Activated CD4-positive, alpha-beta T cell treated with anti-CD3 and anti-CD28 coated beads, Interleukin-10, Interleukin-2, amounts not matched to agents 100 ng/mL and 50 ng/mL, durations not matched to agents 16 hours and 8 hours (primary cell): ENCODE measurements around the gene CORO7.
A peak's percentile ranks its signal among the peaks of the same experiment; 100 is the strongest.

ENCODE experiments used
- DNase-seq: peaks from one replicate; pipeline ENCODE4 v3.0.0-alpha.2; 2020

Gene CORO7

DNA sequence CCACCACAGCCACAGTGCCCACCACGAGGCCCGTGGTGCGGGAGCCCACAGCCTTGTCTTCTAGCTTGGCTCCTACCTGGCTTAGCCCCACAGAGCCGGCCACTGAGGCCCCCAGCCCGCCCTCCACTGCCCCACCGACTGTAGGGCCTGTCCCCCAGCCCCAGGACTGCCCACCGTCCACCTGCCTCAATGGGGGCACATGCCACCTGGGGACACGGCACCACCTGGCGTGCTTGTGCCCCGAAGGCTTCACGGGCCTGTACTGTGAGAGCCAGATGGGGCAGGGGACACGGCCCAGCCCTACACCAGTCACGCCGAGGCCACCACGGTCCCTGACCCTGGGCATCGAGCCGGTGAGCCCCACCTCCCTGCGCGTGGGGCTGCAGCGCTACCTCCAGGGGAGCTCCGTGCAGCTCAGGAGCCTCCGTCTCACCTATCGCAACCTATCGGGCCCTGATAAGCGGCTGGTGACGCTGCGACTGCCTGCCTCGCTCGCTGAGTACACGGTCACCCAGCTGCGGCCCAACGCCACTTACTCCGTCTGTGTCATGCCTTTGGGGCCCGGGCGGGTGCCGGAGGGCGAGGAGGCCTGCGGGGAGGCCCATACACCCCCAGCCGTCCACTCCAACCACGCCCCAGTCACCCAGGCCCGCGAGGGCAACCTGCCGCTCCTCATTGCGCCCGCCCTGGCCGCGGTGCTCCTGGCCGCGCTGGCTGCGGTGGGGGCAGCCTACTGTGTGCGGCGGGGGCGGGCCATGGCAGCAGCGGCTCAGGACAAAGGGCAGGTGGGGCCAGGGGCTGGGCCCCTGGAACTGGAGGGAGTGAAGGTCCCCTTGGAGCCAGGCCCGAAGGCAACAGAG is 34.2 kb downstream of the CORO7 start:
- no peak for DNase-seq

DNA sequence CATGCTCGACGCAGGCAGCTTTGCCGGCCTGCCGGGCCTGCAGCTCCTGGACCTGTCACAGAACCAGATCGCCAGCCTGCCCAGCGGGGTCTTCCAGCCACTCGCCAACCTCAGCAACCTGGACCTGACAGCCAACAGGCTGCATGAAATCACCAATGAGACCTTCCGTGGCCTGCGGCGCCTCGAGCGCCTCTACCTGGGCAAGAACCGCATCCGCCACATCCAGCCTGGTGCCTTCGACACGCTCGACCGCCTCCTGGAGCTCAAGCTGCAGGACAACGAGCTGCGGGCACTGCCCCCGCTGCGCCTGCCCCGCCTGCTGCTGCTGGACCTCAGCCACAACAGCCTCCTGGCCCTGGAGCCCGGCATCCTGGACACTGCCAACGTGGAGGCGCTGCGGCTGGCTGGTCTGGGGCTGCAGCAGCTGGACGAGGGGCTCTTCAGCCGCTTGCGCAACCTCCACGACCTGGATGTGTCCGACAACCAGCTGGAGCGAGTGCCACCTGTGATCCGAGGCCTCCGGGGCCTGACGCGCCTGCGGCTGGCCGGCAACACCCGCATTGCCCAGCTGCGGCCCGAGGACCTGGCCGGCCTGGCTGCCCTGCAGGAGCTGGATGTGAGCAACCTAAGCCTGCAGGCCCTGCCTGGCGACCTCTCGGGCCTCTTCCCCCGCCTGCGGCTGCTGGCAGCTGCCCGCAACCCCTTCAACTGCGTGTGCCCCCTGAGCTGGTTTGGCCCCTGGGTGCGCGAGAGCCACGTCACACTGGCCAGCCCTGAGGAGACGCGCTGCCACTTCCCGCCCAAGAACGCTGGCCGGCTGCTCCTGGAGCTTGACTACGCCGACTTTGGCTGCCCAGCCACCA is 35.1 kb downstream of the CORO7 start:
- no peak for DNase-seq

GRCh38 chr16:4380119-4381063 is 36.0 kb downstream of the CORO7 start:
- DNase-seq = no peak

GRCh38 chr16:4378999-4379690 is 37.3 kb downstream of the CORO7 start:
- DNase-seq = no peak

- DNase-seq = no peak
These were observed 38.2 kb downstream of the CORO7 start for GRCh38 chr16:4378161-4378666.

DNA sequence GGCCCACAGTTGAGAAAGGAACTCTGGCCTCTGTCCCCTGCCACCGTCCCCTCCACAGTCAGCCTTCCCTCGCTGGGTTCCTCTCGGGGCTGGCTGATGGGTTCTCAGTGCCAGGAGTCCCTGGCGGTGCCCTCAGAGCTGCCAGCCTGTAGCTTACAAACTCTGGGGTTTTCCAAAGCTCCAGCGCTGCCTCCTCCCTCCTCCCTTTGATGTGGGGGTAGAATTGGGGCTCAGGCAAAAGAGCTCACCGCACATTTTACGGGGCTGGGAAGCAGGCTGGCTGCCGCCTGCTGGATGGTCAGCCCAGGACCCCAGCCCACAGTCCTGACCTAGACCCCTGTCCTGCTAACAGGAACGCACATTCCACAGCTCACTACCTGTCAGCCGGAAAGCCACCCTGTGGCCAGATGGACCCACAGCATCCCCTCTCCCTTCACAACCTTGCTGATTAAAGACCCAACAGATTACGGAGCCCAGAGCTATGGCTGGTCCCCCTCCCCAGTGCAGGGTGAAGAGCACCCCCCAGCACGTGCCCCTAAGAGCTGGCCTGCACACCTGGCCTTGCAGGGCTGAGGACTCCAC is 38.7 kb downstream of the CORO7 start:
- DNase-seq = no peak

- DNase-seq = no peak
These were observed 39.4 kb downstream of the CORO7 start for GRCh38 chr16:4376893-4377572.

DNA sequence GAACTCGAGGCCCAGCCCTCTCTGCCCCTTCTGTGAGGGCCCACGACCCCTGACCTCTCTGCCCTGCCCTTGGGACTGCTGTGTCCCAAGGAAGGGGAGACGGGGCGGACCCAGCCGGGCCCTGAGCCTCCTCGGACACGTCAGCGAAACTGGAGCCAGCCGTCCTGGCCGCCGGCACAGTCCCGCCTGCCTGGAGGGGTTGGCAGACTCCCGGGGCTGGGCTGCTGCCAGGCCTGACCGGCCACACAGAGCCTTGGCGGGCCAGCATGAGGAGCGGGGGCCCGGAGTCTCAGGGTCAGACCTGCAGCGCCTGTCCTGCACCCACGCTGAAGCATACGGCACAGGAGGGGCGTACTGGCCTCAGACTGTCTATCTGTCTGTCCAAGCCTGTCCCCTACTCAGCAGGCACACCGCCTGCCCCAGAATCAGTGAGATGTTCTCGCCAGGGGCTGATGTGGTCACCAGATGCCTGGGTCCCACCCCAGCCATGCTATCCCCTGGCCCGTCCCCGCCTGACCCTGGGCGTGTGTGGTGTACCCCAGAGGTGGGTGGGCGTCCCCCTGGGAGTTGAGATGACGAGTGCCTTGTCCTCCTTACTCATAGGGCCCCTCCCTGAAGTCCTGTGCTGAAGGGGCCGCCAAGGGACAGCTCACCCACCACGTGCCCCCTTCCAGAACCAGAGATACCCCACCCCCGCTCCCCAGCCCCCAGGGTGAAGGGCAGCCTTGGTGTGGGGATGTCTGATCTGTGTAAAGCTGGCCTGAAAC is 40.1 kb downstream of the CORO7 start:
- DNase-seq = no peak

- no peak for DNase-seq
These were observed 40.7 kb downstream of the CORO7 start for GRCh38 chr16:4375717-4376116.

GRCh38 chr16:4373909-4374742 is 42.3 kb downstream of the CORO7 start:
- no peak for DNase-seq

- no peak for DNase-seq
These were observed 43.0 kb downstream of the CORO7 start for GRCh38 chr16:4373356-4373908.

DNA sequence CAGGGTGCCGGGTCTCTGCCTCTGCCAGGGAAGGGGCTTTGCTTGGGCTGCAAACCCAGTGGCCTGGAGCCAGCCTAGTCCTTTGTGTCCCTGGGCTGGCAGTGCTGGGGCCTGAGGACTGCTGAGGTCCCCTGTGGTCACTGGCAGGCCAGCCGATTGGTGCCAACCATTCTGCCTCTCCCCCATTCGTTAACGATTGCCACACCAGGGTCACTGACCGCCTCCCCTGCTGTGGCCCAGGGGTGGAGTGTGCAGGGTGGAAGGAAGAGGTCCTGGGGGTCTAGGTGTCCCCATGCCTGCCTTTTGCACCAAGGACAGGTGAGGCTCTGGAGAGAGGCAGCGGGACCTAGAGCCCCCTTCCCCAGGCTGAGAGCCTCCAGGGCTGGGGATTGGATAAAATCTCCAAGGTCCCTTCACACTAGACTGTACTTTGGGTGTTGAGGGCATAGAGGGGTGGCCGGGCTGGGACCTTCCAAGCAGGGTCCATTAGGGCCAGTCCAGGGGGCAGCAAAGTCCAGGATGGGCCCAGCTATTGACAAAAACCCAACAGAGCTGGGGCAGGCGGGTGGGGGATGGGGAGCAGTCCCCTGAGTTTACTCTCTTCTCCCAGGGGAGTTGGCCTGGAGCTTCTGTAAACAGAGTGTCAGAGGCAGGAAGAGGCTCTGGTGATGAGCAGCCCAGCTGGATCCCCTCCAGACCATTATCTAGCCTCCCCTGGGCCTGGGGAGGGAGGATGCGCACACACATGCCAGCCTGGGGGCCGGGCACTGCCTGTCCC is 43.6 kb downstream of the CORO7 start:
- DNase-seq = no peak

DNA sequence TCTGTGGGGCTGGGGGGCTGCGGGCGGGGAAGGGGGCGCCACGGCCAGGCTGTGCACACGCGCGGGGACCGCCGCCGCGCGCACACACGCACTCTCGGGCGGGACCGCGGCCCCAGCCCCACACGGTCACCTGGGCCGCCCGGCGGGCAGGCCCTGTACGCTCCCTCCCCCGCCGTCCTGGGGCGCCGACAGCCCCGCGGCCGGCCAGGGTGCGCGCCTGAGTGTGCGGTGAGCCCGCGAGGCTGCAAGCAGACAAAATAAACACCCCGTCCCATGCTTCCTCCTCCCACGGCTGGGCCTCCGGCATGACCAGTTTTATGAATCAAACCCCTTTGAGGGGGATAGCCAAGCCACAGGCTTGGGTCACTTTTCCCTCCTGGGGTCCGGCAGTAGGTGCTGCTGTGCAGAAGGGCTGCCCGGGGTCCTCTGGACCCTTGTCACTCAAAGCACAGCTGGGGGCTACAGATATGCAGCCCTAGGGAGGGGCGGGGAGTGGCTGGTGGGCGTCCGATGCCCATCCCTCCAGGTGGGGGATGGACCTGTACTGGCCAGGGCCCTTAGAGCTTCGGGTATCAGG is 44.3 kb downstream of the CORO7 start:
- DNase-seq = no peak

DNA sequence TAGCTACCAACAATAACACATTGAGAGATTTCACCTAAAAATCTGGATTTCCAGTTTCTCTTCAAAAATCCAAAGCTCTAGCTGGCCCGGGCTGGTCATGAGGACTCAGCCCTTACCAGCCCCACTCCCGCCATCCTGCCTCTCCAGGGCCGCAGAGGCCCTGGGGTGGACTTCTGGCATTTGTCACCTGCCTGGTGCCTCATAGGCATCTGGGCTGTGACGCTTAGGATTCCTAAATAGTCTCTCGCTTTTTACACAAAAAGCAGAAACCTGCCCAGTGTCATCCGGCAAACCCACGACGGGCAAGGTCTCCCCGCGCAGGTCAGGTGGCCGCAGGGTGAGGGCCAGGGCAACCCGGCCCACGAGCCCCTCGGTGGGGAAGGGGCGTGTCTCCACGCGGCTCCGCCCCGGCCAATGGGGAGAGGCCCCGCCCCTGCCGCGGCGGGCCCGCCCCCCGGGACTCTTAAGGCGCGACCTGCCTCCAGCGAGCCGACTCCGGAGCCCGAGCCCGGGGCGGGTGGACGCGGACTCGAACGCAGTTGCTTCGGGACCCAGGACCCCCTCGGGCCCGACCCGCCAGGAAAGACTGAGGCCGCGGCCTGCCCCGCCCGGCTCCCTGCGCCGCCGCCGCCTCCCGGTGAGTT is 44.9 kb downstream of the CORO7 start, which contains the start of gene VASN:
TSS of gene VASN (plus strand) at position 492 of the 644 bp plus-strand sequence. CDS start 9,030 bp downstream, outside the sequence.
- peak; percentile 69 for DNase-seq

GRCh38 chr16:4370570-4371356 is 45.6 kb downstream of the CORO7 start:
- no peak for DNase-seq

DNA sequence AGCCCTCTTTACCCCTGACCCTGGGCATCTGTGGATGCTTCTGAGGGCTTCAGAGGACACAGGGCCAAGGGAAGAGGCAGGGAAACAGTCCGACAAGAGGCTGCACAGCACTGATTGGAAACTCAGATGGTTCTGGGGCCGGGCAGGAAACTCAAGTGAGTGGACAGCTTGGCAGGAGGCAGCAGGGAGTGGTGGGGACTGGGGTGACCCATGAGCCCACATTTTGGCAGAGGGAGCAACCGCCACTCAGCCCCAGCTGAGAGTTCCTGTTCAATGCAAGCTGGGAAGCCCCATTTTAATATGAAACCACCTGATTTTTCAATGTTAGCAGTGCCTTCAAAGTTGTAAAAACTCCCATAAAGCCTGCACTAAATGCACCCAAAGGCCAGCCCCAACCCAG is 46.2 kb downstream of the CORO7 start:
- DNase-seq = no peak
